DND-41 (cell line): ENCODE data around the gene ZBTB11.

ENCODE experiments used
- ATAC-seq: fragments of 200-7000 bp; cut with Tn5 transposase; 3 replicates; pipeline ENCODE4 v1.9.1; 2021; ENCODE audit warnings: low read depth; ENCODE audit not compliant: insufficient read depth
- DNase-seq: peaks from one replicate; pipeline ENCODE4 v3.0.0-alpha.2; 2020
- H2AFZ ChIP-seq: 2 replicates; pipeline ENCODE4 v1.6.0; 2012; ENCODE audit warnings: low read depth, low read length
- H3K27ac ChIP-seq: 2 replicates; pipeline ENCODE4 v1.5.1; 2012; ENCODE audit warnings: low read length, inconsistent platforms
- H3K27me3 ChIP-seq: fragments of 200-600 bp; sonication (generic); 2 replicates; pipeline ENCODE4 v1.6.0; 2012; ENCODE audit warnings: low read length, mild to moderate bottlenecking, inconsistent platforms; ENCODE audit not compliant: insufficient read depth, poor library complexity
- H3K36me3 ChIP-seq: 2 replicates; pipeline ENCODE4 v1.5.1; 2012; ENCODE audit warnings: low read length, inconsistent platforms; ENCODE audit not compliant: insufficient read depth
- H3K4me1 ChIP-seq: 2 replicates; pipeline ENCODE4 v1.5.1; 2012; ENCODE audit warnings: mild to moderate bottlenecking, low read length; ENCODE audit not compliant: insufficient read depth
- H3K4me2 ChIP-seq: 2 replicates; pipeline ENCODE4 v1.6.0; 2012; ENCODE audit warnings: mild to moderate bottlenecking, moderate library complexity, low read length, inconsistent platforms; ENCODE audit not compliant: insufficient read depth
- H3K4me3 ChIP-seq, 2 experiments: fragments of 200-600 bp in 1 of 2; shearing (Covaris generic) in 1 of 2; 2 replicates each; pipeline ENCODE4 v1.5.1; 2012 to 2016; ENCODE audit warnings: inconsistent platforms in 2 of 2, low read length in 2 of 2, mild to moderate bottlenecking in 2 of 2, low read depth in 1 of 2, moderate library complexity in 1 of 2
- H3K79me2 ChIP-seq: 2 replicates; pipeline ENCODE4 v1.6.0; 2012; ENCODE audit warnings: low read length, inconsistent platforms; ENCODE audit not compliant: insufficient read depth
- H3K9ac ChIP-seq: 2 replicates; pipeline ENCODE4 v1.6.0; 2012; ENCODE audit warnings: low read depth, mild to moderate bottlenecking, inconsistent platforms, low read length, moderate library complexity
- H3K9me3 ChIP-seq: 2 replicates; pipeline ENCODE4 v1.5.1; 2012; ENCODE audit warnings: low read length, moderate library complexity, mild to moderate bottlenecking, inconsistent platforms; ENCODE audit not compliant: insufficient read depth, severe bottlenecking
- H4K20me1 ChIP-seq: 2 replicates; pipeline ENCODE4 v1.6.0; 2012; ENCODE audit warnings: low read length; ENCODE audit not compliant: insufficient read depth
- EZH2 ChIP-seq: IDR thresholded peaks from 3 replicates; pipeline ENCODE4 v1.6.1; 2012; ENCODE audit warnings: borderline replicate concordance, low read depth, mild to moderate bottlenecking, moderate library complexity, low read length, inconsistent platforms; ENCODE audit not compliant: severe bottlenecking
- TF ChIP-seq, protein P1 (sequence below): IDR thresholded peaks from 2 replicates; pipeline ENCODE4 v1.5.1; 2012; ENCODE audit warnings: borderline replicate concordance, low read length, moderate library complexity, mild to moderate bottlenecking; ENCODE audit not compliant: poor library complexity, severe bottlenecking; ENCODE audit errors: extremely low read depth

Gene ZBTB11

DNA sequence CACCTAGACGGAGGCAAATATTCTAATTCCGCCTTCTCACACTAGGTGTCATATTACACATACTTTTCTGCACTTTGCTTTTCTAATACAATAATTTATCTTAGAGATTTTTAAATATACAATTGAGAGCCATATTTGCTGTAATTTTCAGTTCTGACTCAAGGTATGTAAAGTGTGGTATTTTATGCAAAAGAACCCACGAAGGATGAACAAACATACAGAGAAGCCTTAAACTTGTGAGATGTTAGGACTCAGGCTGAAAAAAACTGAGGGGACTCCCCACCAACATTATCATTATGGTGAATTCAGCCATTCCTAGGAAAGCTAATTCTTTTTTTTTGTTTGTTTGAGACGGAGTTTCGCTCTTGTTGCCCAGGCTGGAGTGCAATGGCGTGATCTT, 9.6 kb downstream of the ZBTB11 start:
- no peak overlapping the region for H3K4me2 ChIP-seq
- H3K27me3 ChIP-seq = no peaks in the 10 kb centered on the region
- H3K9me3 ChIP-seq = no peaks in the 10 kb centered on the region
- DNase-seq = no peak
- H2AFZ ChIP-seq = no peak overlapping the region
- H3K27ac ChIP-seq = no peak overlapping the region
- ATAC-seq = no peak
- H3K79me2 ChIP-seq = peaks cover 38% of the 10 kb centered on the region
- peaks cover 91% of the 10 kb centered on the region for H3K36me3 ChIP-seq
- no peak for TF ChIP-seq EZH2
- TF ChIP-seq, protein P1, sequence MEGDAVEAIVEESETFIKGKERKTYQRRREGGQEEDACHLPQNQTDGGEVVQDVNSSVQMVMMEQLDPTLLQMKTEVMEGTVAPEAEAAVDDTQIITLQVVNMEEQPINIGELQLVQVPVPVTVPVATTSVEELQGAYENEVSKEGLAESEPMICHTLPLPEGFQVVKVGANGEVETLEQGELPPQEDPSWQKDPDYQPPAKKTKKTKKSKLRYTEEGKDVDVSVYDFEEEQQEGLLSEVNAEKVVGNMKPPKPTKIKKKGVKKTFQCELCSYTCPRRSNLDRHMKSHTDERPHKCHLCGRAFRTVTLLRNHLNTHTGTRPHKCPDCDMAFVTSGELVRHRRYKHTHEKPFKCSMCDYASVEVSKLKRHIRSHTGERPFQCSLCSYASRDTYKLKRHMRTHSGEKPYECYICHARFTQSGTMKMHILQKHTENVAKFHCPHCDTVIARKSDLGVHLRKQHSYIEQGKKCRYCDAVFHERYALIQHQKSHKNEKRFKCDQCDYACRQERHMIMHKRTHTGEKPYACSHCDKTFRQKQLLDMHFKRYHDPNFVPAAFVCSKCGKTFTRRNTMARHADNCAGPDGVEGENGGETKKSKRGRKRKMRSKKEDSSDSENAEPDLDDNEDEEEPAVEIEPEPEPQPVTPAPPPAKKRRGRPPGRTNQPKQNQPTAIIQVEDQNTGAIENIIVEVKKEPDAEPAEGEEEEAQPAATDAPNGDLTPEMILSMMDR = no peak
- no peak overlapping the region for H3K9ac ChIP-seq
- peaks cover 5% of the 10 kb centered on the region; the same call in 1 of the 2 replicates for H4K20me1 ChIP-seq
- H3K4me1 ChIP-seq = no peaks in the 10 kb centered on the region
- no peak overlapping the region for H3K4me3 ChIP-seq

DNA sequence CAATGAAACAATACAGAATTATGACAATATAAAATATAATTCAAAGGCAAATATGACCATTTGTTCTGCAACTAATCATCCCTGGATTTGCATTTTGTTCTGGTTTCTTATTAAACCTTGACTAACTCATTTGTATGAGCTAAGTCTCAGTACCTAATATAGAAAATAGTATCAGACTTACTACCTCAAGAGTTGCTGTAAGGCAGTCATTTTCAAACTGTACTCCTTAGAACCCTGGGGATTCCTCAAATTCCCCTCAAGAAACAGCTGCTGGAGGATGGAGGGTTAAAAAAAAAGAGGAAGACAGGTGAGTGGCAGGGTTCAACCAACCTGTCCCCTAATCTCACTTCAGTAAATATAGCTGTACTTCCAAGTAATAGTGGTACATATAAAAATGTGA, 11.1 kb downstream of the ZBTB11 start:
- Histone ChIP-seq H2AFZ (no peak overlapping the region), H3K79me2 (peaks cover 24% of the 10 kb centered on the region), H4K20me1 (peaks cover 4% of the 10 kb centered on the region; the same call in 1 of the 2 replicates), H3K4me1 (no peaks in the 10 kb centered on the region), H3K27ac (no peak overlapping the region), H3K27me3 (no peaks in the 10 kb centered on the region), H3K4me2 (no peak overlapping the region), H3K9ac (no peak overlapping the region), H3K4me3 (no peak overlapping the region), H3K36me3 (peaks cover 87% of the 10 kb centered on the region), H3K9me3 (no peaks in the 10 kb centered on the region)
- ATAC-seq (no peak), DNase-seq (no peak)
- TF ChIP-seq, protein P1 = no peak
- TF ChIP-seq EZH2 = no peak

DNA sequence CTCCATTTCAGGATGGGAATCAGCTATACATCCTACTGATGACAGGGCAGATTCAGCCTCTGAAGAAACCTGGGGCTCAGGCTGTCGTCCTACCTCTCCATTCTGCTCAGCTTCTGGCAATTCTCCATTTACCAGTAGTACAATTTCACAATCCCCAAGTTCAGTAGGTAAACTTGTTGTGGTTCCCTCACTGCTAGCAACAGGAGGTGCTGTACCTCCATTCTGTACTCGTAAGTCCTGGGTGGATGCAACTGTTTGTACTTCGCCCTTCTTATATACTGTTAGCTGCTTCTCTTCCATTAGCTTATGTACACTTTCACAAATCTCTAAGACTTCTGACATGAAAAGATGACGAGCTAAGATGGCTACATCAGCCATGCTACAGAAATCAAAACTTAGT, 11.6 kb downstream of the ZBTB11 start:
- no peak for ATAC-seq
- Histone ChIP-seq H3K27ac (no peak overlapping the region), H4K20me1 (peaks cover 4% of the 10 kb centered on the region; the same call in 1 of the 2 replicates), H3K36me3 (peaks cover 87% of the 10 kb centered on the region), H3K4me1 (no peaks in the 10 kb centered on the region), H3K4me2 (no peak overlapping the region), H2AFZ (no peak overlapping the region), H3K4me3 (no peak overlapping the region), H3K9ac (no peak overlapping the region), H3K27me3 (no peaks in the 10 kb centered on the region), H3K79me2 (peaks cover 19% of the 10 kb centered on the region), H3K9me3 (no peaks in the 10 kb centered on the region)
- TF ChIP-seq, protein P1 = no peak
- no peak for TF ChIP-seq EZH2
- no peak for DNase-seq

DNA sequence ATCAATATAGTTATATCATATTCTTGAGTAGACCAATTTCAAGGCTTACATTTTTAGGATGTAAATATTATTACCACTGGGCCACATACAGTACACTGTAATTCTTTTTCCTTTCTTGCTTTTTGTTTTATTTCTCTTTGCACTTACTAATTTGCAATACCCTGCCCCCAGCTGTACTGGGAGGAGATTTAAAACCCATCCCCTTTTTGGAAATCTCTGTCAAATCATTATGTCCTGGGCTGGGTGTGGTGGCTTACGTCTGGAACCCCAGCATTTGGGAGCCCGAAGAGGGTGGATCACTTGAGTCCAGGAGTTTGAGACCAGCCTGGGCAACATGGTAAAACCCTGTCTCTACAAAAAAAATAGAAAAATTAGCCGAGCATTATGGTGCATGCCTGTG, 16.2 kb downstream of the ZBTB11 start:
- ATAC-seq (no peak), DNase-seq (no peak)

More for the DNA sequence above, 16.2 kb downstream of the ZBTB11 start:
- Histone ChIP-seq H2AFZ (no peak overlapping the region), H3K79me2 (no peaks in the 10 kb centered on the region), H3K27me3 (no peaks in the 10 kb centered on the region), H3K36me3 (peaks cover 89% of the 10 kb centered on the region), H3K4me1 (no peaks in the 10 kb centered on the region), H3K4me2 (no peak overlapping the region), H3K4me3 (no peak overlapping the region), H3K9me3 (no peaks in the 10 kb centered on the region), H3K9ac (no peak overlapping the region), H3K27ac (no peak overlapping the region), H4K20me1 (no peaks in the 10 kb centered on the region)
- TF ChIP-seq EZH2 = no peak
- TF ChIP-seq, protein P1 = no peak
